AG10803 (cell line): ENCODE measurements around the gene MORC4.
"Not testable (repeated sequence)": the region's sequence is repeated elsewhere in the genome, so short reads cannot be mapped to it uniquely, and the experiment has no call there.

Experiments used
- DNase-seq: peaks from one replicate; pipeline ENCODE4 v3.0.0; 2010; ENCODE audit warnings: low read depth
- H3K4me3 ChIP-seq: 2 replicates; pipeline ENCODE4 v1.5.1; 2011; ENCODE audit warnings: mild to moderate bottlenecking, low read length, control low read depth
- CTCF ChIP-seq: conservative IDR thresholded peaks from 2 replicates; pipeline ENCODE4 v1.5.1; 2011; ENCODE audit warnings: mild to moderate bottlenecking, low read length, control low read depth, inconsistent platforms

Gene MORC4

GRCh38 chrX:106997611-106998010 lies 2.4 kb downstream of the MORC4 start:
- DNase-seq: no peak
- TF ChIP-seq CTCF: no peak
- H3K4me3 ChIP-seq: no peak overlapping the region

- no peak overlapping the region for H3K4me3 ChIP-seq
- no peak for TF ChIP-seq CTCF
- no peak for DNase-seq
Measured at GRCh38 chrX:106995678-106996077, 4.3 kb downstream of the MORC4 start.

GRCh38 chrX:106987488-106987887 lies 12.5 kb downstream of the MORC4 start:
- no peak for TF ChIP-seq CTCF
- no peak overlapping the region for H3K4me3 ChIP-seq
- DNase-seq: no peak

- no peak overlapping the region for H3K4me3 ChIP-seq
- no peak for TF ChIP-seq CTCF
- no peak for DNase-seq
Measured at GRCh38 chrX:106980952-106981626, 18.9 kb downstream of the MORC4 start.

GRCh38 chrX:106976416-106976815 lies 23.6 kb downstream of the MORC4 start:
- no peak overlapping the region for H3K4me3 ChIP-seq
- no peak for DNase-seq
- no peak for TF ChIP-seq CTCF

- DNase-seq: no peak
- no peak overlapping the region for H3K4me3 ChIP-seq
- no peak for TF ChIP-seq CTCF
Measured at GRCh38 chrX:106973433-106974149, 26.4 kb downstream of the MORC4 start.

GRCh38 chrX:106972896-106973295 lies 27.1 kb downstream of the MORC4 start:
- no peak for DNase-seq
- no peak for TF ChIP-seq CTCF
- H3K4me3 ChIP-seq: no peak overlapping the region

- DNase-seq, H3K4me3 ChIP-seq: not testable (repeated sequence)
Measured at GRCh38 chrX:106966547-106966946, 33.5 kb downstream of the MORC4 start.
